Left colon (tissue), 2 donors: ENCODE data around the gene CEP128. TPM values are rescaled to one million over a fixed set of nuclear protein-coding genes. Genes with fewer than 3 reads are reported as not detected.

Source experiments
- ATAC-seq: fragments of 200-7000 bp; cut with Tn5 transposase; one replicate; pipeline ENCODE4 v1.9.1; 2020; ENCODE audit warnings: mild to moderate bottlenecking, moderate library complexity
- DNase-seq, 2 donors: peaks; one replicate each; pipeline ENCODE4 v3.0.0-alpha.2; 2020
- intact Hi-C, 2 donors: fragments of 100-400 bp; cut with DNase I in 1 of 2; cut with micrococcal nuclease in 1 of 2; formaldehyde crosslinking; loops; one replicate each; pipeline versions ENCODE4 v1.11.2 to v1.14.0; 2022; cut with DNase I, micrococcal nuclease
- total RNA-seq, 2 donors: library from RNA; stranded (reverse); fragmentation: NEBNext Ultra II Directional; extraction: Animal tissue kit (Norgen Biotek cat#: 25700); gene quantifications; one replicate each; pipeline ENCODE4 v1.2.1, GENCODE V29; 2021
- donor health status: DM: no; HTN: no; CAD: no.
- donor health status: DM: yes; HTN: yes; CAD: no.

CEP128 gene
- total RNA-seq, 2 donors from 2014 or later = 2.7 to 5.6 TPM

DNA sequence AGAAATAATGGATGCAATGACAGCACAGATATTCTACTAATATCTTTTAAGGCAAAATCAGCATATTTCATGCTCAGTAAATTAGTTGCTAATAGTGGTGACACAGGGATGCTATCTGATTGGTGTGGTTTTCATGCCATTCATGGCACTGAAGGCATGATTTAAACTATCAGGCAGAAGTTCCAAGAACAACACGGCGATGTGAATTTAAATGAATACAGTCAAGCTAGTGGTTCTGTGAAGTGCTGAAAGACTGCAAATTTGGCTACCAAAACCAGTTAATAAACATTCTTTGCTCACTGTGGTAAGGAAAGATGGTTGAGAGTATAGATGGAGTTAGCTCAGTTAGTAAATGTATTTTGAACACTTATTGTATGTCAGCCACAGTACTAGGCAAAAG, 458.2 kb downstream of the CEP128 start:
- intact Hi-C loops = no loop called here
- DNase-seq (no peak), ATAC-seq (no peak)

DNA sequence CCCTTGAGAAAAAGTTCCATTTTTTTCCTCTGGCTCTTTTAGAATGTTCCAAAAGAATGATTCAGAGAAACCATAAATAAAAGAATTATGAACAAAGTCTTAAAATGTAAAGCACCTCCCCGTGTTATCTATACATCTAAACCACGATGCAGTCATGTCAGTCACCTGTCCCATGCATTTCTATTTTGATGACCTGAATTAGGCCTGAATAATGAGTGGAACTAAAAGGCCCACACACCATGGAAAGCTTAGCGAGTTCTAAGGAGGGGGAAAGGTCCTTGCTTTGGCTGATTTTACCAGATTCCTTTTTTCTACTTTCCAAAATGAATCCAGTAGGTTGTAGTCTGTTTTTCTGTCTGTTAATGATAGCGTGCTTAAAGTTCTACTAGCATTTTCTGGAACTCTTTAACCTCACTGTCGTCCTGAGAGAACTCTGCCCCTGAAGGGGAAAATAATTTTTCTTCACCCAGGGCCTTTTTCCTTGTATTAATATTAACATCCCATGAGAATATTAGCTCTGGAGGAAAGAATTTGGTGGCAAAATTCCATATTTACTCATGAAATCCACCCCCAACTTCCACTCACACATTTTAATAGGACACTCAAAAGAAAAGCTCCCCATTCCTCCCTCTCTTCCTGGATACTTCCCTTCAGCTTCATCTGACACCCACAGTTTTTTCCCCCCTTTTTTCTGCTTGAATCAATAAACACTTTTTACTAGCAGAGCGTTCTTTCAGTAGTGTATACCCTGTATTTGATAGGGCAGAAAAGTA, 464.0 kb downstream of the CEP128 start:
- DNase-seq (no peak), ATAC-seq (no peak)
- intact Hi-C loops = no loop called here

DNA sequence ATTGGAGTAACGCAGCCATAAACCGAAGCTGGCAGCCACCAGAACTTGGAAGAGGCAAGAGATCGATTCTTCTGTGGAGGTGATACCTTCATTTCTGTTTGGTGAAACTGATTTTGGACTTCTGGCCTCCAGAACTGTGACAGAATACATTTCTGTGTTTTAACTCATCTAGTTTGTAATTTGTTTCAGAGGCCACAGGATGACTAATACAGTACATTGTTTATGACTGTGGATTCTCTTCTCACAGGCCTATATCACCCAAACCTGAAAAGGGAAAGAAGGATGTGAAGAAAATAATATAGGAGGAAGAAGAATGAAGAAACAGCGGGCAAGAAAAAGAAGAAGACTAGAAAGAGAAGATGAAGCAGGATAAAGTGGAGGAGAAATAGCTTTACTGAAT, 466.5 kb downstream of the CEP128 start:
- intact Hi-C loops = no loop called here
- ATAC-seq (no peak), DNase-seq (no peak)

DNA sequence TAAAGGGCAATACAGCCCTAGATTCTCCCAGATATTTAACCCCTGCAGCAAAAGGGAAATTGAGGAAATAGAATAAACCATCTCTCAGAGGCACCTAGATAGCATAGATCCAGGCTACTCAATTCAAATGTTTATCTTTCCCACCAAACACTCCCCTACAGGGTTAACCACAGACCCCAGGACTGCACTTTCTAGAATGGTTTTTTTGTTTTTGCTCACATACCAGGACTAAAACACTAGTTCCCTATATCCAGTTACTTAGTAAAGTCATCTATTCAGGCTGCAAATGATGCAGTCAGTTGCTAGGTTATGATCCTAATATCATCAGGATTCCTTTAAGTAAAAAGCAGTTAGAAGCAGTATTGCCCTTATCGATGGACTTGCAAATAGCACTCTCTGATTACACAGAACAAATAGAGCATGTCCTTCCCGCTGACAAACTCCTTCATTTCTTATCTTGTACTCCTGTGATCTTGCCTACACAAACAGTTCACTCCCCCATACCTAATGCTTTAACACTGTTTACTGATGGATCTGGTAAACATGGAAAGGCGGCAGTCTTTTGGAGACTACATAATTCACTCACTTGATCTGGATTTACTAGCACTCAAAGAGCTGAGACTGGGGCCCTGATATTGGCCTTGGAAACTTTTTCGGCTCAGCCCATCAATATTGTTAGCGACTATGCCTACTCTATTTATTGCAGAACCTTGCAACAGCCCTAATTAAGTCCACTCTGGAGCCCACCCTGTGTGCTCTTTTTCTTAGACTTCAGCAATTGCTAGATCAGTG, 473.0 kb downstream of the CEP128 start:
- DNase-seq (no peak), ATAC-seq (peak; percentile 83)
- intact Hi-C loops = no loop called here

DNA sequence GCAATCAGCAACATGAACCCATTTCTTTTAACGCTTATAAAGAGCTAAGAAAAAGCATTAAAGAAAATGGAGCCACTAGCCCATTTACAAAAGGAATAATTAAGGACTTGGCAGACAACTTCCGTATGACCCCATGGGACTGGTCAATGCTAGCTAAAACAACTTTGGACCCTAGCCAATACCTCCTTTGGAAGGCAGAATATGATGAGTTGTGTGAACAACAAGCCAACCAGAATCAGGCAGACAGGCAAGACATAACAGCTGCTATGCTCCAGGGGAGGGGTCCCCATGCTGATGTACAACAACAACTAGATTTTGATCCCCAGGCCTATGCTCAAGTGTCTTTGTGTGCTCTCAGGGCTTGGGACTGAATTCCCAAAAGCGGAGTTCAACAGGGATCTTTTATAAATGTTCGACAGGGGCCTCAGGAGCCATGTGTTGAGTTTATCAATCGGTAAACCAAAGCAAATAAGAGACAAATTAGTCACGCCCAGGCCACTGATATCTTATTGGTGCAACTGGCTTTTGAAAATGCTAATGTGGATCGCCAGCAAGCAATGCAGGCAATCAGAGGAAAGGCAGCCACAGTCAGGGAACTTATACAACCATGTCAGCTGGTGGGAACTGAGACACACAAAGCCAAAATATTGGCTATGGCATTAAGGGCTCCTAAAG, 475.9 kb downstream of the CEP128 start:
- ATAC-seq = no peak
- no peak for DNase-seq
- intact Hi-C loops = no loop called here

DNA sequence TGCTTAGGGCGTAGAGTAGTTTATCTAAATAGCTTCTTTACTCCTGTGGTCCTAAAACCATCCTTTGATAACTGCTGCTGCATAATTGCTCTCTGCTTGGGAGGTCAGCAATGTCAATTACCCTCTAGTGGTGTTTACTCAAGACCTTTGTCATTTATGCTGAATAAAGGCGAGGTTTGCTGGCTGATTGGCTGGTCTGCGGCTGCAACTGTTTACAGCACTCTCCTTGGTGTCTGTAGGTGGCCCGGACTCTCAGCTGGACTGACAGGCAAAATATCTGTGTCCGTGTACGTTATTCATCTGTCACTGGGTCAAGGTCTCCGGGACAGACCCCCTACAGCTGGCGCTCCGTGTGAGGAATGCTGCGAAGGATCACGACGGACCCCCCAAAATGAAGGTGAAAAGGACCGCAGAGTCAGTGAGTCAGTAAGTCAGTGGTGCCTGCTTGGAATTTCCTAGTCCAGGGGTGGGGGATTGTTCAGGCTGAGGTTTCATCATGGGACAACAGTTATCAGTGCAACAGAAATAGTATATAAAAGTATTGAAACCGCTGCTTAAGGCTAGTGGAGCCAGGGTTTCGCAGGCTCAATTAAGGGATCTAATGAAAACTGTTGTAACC, 476.9 kb downstream of the CEP128 start:
- DNase-seq (no peak), ATAC-seq (peak; percentile 22)
- intact Hi-C loops = no loop called here

DNA sequence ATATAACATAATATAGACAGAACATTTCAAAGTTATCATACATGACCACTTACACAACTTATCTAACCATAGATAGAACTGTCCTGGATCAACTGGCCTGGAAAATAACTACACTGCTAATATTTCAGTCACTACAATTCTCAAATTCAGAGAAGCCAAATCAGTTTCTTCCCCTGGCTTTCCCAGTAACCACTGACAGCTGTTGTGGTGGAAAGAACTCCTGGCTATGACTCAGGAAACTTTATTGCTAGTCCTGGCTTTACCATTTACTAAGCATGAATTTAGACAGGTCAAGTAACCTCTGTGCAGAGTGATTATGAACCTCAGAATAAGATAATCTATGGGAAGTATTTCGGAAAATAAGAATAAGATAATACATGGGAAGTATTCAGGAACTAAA, 485.3 kb downstream of the CEP128 start:
- intact Hi-C loops = no loop called here
- DNase-seq (no peak), ATAC-seq (no peak)

DNA sequence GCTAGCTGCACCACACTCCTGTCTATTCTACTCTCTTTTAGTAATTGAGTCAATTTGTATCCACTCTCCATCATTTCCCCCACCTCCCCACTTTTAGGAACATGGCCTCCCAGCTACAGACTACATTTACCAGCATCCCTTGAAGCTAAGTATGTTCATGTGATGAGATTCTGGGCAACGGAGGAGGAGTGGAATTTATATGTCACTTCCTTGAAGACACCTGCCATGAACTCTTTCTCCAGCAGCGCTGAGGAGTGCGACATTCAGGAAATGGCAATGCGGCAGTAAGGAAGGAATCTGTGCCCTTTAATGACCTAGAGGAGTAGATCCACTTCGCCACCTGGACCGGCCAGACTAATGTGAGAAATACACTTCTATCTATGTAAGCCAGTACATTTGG, 486.5 kb downstream of the CEP128 start:
- no peak for DNase-seq
- no peak for ATAC-seq
- intact Hi-C loops = no loop called here

DNA sequence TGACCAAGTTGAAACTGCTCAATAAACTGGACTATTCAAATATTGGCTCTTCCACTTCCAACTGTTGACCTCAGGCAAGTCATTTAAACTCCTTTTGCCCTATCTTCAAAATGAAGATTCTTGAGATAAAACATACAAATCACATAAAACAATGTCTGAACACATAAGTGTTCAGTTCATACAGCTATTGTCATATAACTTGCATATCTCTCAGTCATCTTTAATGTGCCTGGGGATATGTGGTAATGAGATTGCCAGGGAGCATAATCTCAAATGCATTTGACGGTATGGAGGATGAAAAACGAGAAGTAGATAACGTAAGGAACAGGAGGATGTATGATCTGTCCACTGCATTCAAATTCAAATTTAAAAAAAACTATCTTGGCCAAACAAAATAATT, 493.3 kb downstream of the CEP128 start:
- ATAC-seq (no peak), DNase-seq (no peak)
- intact Hi-C loops = no loop called here

DNA sequence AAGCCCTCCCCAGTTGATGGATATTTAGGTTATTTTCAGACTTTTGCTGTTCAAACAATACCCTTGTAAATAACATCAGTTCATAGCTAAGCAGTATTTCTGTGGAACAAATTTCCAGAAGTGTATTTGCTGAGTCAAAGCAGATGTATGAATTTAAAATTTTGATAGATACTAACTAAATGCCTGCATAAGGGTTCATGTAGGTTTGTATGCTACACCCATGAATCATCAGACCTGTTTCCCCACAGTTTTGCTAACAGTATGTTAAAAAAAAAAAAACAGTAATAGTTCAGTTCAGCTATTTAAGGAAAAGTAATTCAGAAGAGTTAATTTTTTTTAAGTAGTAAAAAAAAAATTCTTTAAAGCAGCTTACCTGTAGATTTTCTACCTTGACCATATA, 494.1 kb downstream of the CEP128 start:
- ATAC-seq (no peak), DNase-seq (no peak)
- intact Hi-C loops = no loop called here

Other genes with a start within 250 kb of the CEP128 start
- gene TSHR, start 13.9 kb upstream of the CEP128 start, total RNA-seq = under 1 TPM in 1 of 2 donors, not detected in 1; 0.22 TPM